Measurements from ENCODE around the gene SLC25A31.

- TF ChIP-seq MYC (IDR thresholded peaks at IDR 0.05; ENCODE audit: insufficient read depth, insufficient read length, insufficient replicate concordance, low read length, severe bottlenecking) (no peak), CTCF (IDR thresholded peaks at IDR 0.05 in 2 of 3, conservative IDR thresholded peaks at IDR 0.05 in 1 of 3; ENCODE audit: control insufficient read depth in 2 of 3, extremely low read depth in 1 of 3, insufficient read depth in 1 of 3, low read depth in 3 of 3, low read length in 3 of 3) (no peak), ZBTB33 (IDR thresholded peaks at IDR 0.05) (no peak), JUND (IDR thresholded peaks at IDR 0.05; ENCODE audit: low read depth, low read length) (no peak)
Observed at GRCh38 chr4:127730142-127730913, at the start of gene SLC25A31.

Measured in GM12878 (cell line).